IPS-15b (cell line): ENCODE data around the gene RFX4.

Source experiments
- H3K27me3 ChIP-seq: one replicate; pipeline ENCODE4 v1.6.1; 2013; ENCODE audit warnings: low read length; ENCODE audit not compliant: control insufficient read depth, insufficient read depth
- H3K36me3 ChIP-seq: one replicate; pipeline ENCODE4 v1.6.1; 2013; ENCODE audit warnings: low read length; ENCODE audit not compliant: control insufficient read depth, insufficient read depth
- H3K4me1 ChIP-seq: one replicate; pipeline ENCODE4 v1.6.1; 2013; ENCODE audit warnings: mild to moderate bottlenecking, low read length; ENCODE audit not compliant: control insufficient read depth, insufficient read depth
- H3K4me3 ChIP-seq: one replicate; pipeline ENCODE4 v1.5.1; 2013; ENCODE audit warnings: low read depth, low read length
- H3K9ac ChIP-seq: one replicate; pipeline ENCODE4 v1.6.1; 2013; ENCODE audit warnings: low read depth, mild to moderate bottlenecking, low read length
- H3K9me3 ChIP-seq: one replicate; pipeline ENCODE4 v1.6.1; 2013; ENCODE audit warnings: mild to moderate bottlenecking, low read length; ENCODE audit not compliant: control insufficient read depth, insufficient read depth

The RFX4 gene

DNA sequence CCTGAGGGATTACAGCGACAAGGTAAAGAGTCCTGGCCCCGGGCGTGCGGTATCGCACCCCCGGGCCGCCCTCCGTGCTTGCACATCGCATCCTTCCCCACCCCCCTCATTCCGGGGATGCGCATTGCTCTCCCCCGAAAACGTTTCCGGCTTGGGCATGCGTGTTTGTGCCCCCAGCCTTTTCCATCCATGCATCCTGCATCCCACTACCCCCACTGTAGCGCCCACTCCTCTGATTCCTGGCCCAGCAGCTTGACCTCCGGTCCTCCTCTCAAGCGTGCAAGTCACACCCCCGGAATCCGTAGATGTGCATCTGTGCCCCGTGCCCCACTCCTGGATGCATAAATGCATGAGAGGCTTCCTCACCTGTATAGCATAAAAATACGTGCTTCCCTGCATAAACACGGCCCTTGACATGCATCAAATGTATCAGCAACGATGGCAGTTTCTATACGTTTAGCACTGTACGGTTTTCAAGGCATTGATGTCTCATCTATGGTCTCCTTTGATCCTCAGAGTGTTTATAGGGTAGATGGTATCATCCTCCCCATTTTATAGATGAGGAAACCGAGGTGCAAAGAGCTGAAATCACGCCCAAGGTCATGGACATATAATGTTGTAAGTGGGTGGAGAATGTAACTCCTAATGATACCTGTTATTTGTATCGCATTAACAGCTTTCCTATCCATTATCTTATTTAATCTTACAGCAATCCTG, 192.2 kb downstream of the RFX4 start:
- Histone ChIP-seq H3K36me3 (no peaks in the 10 kb centered on the region), H3K9me3 (no peaks in the 10 kb centered on the region), H3K4me3 (peak overlapping the region; percentile 98), H3K4me1 (peaks cover 19% of the 10 kb centered on the region), H3K9ac (peak overlapping the region; percentile 66), H3K27me3 (no peaks in the 10 kb centered on the region)

GRCh38 chr12:106776897-106777296, 194.1 kb downstream of the RFX4 start:
- H3K9me3 ChIP-seq: no peaks in the 10 kb centered on the region
- H3K9ac ChIP-seq: no peak overlapping the region
- no peaks in the 10 kb centered on the region for H3K27me3 ChIP-seq
- no peaks in the 10 kb centered on the region for H3K36me3 ChIP-seq
- H3K4me3 ChIP-seq: no peak overlapping the region
- peaks cover 14% of the 10 kb centered on the region for H3K4me1 ChIP-seq

- H3K9ac ChIP-seq: no peak overlapping the region
- H3K9me3 ChIP-seq: no peaks in the 10 kb centered on the region
- no peak overlapping the region for H3K4me3 ChIP-seq
- peaks cover 24% of the 10 kb centered on the region for H3K4me1 ChIP-seq
- H3K27me3 ChIP-seq: no peaks in the 10 kb centered on the region
- H3K36me3 ChIP-seq: no peaks in the 10 kb centered on the region
Measured at GRCh38 chr12:106780010-106780631, 197.3 kb downstream of the RFX4 start.

DNA sequence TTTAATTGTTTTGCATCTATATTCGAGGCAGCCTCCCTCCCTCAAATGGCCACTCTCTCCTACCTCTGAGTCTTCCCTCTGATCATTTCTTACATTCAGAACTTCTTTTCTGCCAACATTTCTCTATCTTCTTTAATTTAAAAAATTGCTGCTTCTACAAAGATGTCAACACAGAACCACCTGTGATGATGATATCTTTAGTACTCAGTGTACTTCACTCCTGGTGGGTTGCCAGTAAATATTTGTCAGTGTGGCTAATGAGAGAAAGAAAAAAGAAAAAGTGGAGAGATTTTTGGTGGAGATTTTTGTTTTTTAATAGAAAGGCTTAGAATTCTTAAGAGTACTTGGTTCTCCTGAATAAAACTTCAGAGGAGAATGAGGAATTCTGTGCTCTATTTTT, 199.8 kb downstream of the RFX4 start:
- H3K36me3 ChIP-seq: peaks cover 2% of the 10 kb centered on the region

DNA sequence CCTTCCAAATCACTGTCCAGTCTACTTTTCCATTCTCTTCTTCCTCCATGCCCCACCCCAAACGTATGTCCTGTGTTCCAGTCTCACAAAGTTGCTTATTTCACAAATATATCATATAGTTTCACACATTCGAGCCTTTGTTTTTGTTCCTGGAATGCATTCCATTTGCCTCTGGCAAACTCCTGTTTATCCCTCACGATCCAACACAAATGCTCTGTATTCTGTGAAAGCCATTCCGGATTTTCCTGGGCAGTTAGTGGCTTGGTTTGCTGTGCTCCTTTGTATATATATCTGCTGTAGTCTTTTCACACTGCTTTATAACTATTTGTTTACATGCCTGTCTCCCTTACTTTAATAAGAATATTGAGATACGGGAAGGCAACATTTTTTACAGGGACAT, 200.7 kb downstream of the RFX4 start:
- no peaks in the 10 kb centered on the region for H3K9me3 ChIP-seq
- no peaks in the 10 kb centered on the region for H3K27me3 ChIP-seq
- H3K4me1 ChIP-seq: peaks cover 15% of the 10 kb centered on the region
- H3K9ac ChIP-seq: no peak overlapping the region
- no peak overlapping the region for H3K4me3 ChIP-seq
- H3K36me3 ChIP-seq: peaks cover 2% of the 10 kb centered on the region

More for the DNA sequence above, 199.8 kb downstream of the RFX4 start:
- Histone ChIP-seq H3K4me3 (no peak overlapping the region), H3K4me1 (peaks cover 15% of the 10 kb centered on the region), H3K9me3 (no peaks in the 10 kb centered on the region), H3K27me3 (no peaks in the 10 kb centered on the region), H3K9ac (no peak overlapping the region)

GRCh38 chr12:106790020-106790419, 207.2 kb downstream of the RFX4 start:
- Histone ChIP-seq H3K9me3 (no peaks in the 10 kb centered on the region), H3K9ac (no peak overlapping the region), H3K27me3 (no peaks in the 10 kb centered on the region), H3K4me3 (no peak overlapping the region), H3K4me1 (no peaks in the 10 kb centered on the region), H3K36me3 (peaks cover 2% of the 10 kb centered on the region)

DNA sequence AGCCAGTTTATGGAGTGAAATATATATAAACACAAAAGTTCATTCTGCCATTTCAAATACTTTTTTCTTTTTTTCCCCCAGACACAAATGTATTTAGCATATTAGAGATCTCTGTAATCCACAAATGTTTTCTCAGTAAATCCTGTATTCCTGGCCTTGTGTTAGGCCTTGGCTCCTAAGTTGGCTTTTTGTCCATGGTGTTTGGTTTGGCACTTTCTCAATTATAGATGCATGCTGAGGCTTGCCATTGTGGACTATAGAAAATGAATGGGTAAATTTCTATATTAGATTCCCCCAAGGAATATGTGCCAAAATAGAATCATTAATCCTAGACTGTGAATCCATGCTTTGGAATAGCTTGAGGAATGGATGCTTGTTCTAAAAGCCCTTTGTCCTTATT, 208.7 kb downstream of the RFX4 start:
- no peak overlapping the region for H3K4me3 ChIP-seq
- H3K36me3 ChIP-seq: peaks cover 2% of the 10 kb centered on the region
- H3K27me3 ChIP-seq: no peaks in the 10 kb centered on the region

GRCh38 chr12:106794369-106794768, 211.6 kb downstream of the RFX4 start:
- Histone ChIP-seq H3K4me1 (no peaks in the 10 kb centered on the region), H3K9ac (no peak overlapping the region), H3K36me3 (no peaks in the 10 kb centered on the region), H3K4me3 (no peak overlapping the region), H3K9me3 (no peaks in the 10 kb centered on the region), H3K27me3 (no peaks in the 10 kb centered on the region)

More for the DNA sequence above, 208.7 kb downstream of the RFX4 start:
- H3K9ac ChIP-seq: no peak overlapping the region
- H3K4me1 ChIP-seq: no peaks in the 10 kb centered on the region
- H3K9me3 ChIP-seq: no peaks in the 10 kb centered on the region

- no peaks in the 10 kb centered on the region for H3K9me3 ChIP-seq
- H3K27me3 ChIP-seq: no peaks in the 10 kb centered on the region
- H3K4me1 ChIP-seq: no peaks in the 10 kb centered on the region
- H3K4me3 ChIP-seq: no peak overlapping the region
- H3K36me3 ChIP-seq: no peaks in the 10 kb centered on the region
- no peak overlapping the region for H3K9ac ChIP-seq
Measured at GRCh38 chr12:106801167-106801708, 218.4 kb downstream of the RFX4 start.

GRCh38 chr12:106801830-106802533, 219.2 kb downstream of the RFX4 start:
- H3K4me1 ChIP-seq: no peaks in the 10 kb centered on the region
- no peaks in the 10 kb centered on the region for H3K27me3 ChIP-seq
- no peaks in the 10 kb centered on the region for H3K36me3 ChIP-seq
- no peak overlapping the region for H3K9ac ChIP-seq
- no peak overlapping the region for H3K4me3 ChIP-seq
- no peaks in the 10 kb centered on the region for H3K9me3 ChIP-seq

GRCh38 chr12:106804668-106805067, 221.9 kb downstream of the RFX4 start:
- H3K9me3 ChIP-seq: no peaks in the 10 kb centered on the region
- no peak overlapping the region for H3K9ac ChIP-seq
- no peaks in the 10 kb centered on the region for H3K36me3 ChIP-seq
- no peak overlapping the region for H3K4me3 ChIP-seq
- no peaks in the 10 kb centered on the region for H3K27me3 ChIP-seq
- no peaks in the 10 kb centered on the region for H3K4me1 ChIP-seq
